B cell (primary cell): ENCODE measurements around the gene ADGRB2. TPM values are rescaled to one million over a fixed set of nuclear protein-coding genes. Genes with fewer than 3 reads are reported as not detected.

Experiments
- ATAC-seq: fragments of 200-7000 bp; cut with Tn5 transposase; one replicate; pipeline ENCODE4 v1.10.0; 2021; ENCODE audit warnings: low read depth, mild to moderate bottlenecking, moderate number of reproducible peaks, moderate library complexity
- CTCF ChIA-PET: fragments of 350-600 bp; sonication (Branson Sonifier 250); formaldehyde crosslinking; loops from one replicate; lab custom pipeline; 2021; ENCODE audit warnings: antibody characterized with exemption, inconsistent platforms; lab: Charles Lee
- POLR2A ChIA-PET: fragments of 350-600 bp; sonication (Branson Sonifier 250); formaldehyde crosslinking; loops from one replicate; lab custom pipeline; 2021; ENCODE audit warnings: antibody characterized with exemption; lab: Charles Lee
- DNase-seq: peaks from one replicate; pipeline ENCODE4 v3.0.0; 2013
- H2AFZ ChIP-seq: 2 replicates; pipeline ENCODE4 v1.6.1; 2012; ENCODE audit warnings: mild to moderate bottlenecking, low read depth, low read length; ENCODE audit not compliant: insufficient read depth, poor library complexity, severe bottlenecking
- H3K27ac ChIP-seq, 2 donors: 1 replicate in 1 of 2; 2 replicates in 1 of 2; pipeline ENCODE4 v1.5.1; 2012 to 2013; ENCODE audit warnings: low read length in 2 of 2, mild to moderate bottlenecking in 2 of 2, moderate library complexity in 1 of 2
- H3K27me3 ChIP-seq, 4 experiments: fragments of 200-600 bp in 1 of 4; sonication (generic) in 1 of 4; replicated peaks in 1 of 4; 1 replicate in 2 of 4; 2 replicates in 2 of 4; pipeline versions ENCODE4 v1.6.1 to v1.7.0; 2013 to 2016; ENCODE audit warnings: low read length in 3 of 4, mild to moderate bottlenecking in 2 of 4, mixed read lengths in 1 of 4, moderate library complexity in 1 of 4; ENCODE audit not compliant: insufficient read depth in 4 of 4, control insufficient read depth in 3 of 4; ENCODE audit errors: control extremely low read depth in 1 of 4
- H3K36me3 ChIP-seq, 2 experiments: replicated peaks in 1 of 2; 1 replicate in 1 of 2; 2 replicates in 1 of 2; pipeline versions ENCODE4 v1.6.1 to v1.7.1; 2013; ENCODE audit warnings: low read length in 1 of 2; ENCODE audit not compliant: insufficient read depth in 2 of 2, control insufficient read depth in 1 of 2; ENCODE audit errors: control extremely low read depth in 1 of 2, extremely low read depth in 1 of 2
- H3K4me1 ChIP-seq, 2 donors: fragments of 200-600 bp in 1 of 2; sonication (generic) in 1 of 2; 1 replicate in 1 of 2; 2 replicates in 1 of 2; pipeline versions ENCODE4 v1.5.1 to v1.6.1; 2013 to 2017; ENCODE audit warnings: low read length in 2 of 2; ENCODE audit not compliant: control insufficient read depth in 2 of 2, insufficient read depth in 2 of 2
- H3K4me2 ChIP-seq: replicated peaks from 2 replicates; pipeline ENCODE3; 2012; ENCODE audit warnings: mild to moderate bottlenecking, low read depth, low read length; ENCODE audit not compliant: poor library complexity, severe bottlenecking
- H3K4me3 ChIP-seq, 5 experiments: fragments of 200-600 bp in 1 of 5; sonication (generic) in 1 of 5; 1 replicate in 3 of 5; 2 replicates in 2 of 5; pipeline versions ENCODE4 v1.5.1 to v1.7.0; 2011 to 2016; ENCODE audit warnings: low read length in 4 of 5, mild to moderate bottlenecking in 4 of 5, low read depth in 2 of 5, control low read depth in 1 of 5, moderate library complexity in 1 of 5; ENCODE audit not compliant: insufficient read depth in 1 of 5; ENCODE audit errors: control extremely low read depth in 1 of 5, extremely low read depth in 1 of 5
- H3K79me2 ChIP-seq: fragments of 200-600 bp; sonication (generic); one replicate; pipeline ENCODE4 v1.6.0; 2016; ENCODE audit warnings: low read length; ENCODE audit not compliant: control insufficient read depth, insufficient read depth
- H3K9ac ChIP-seq: fragments of 200-600 bp; sonication (generic); 2 replicates; pipeline ENCODE4 v1.6.1; 2017; ENCODE audit warnings: mild to moderate bottlenecking, low read length, moderate library complexity
- H3K9me3 ChIP-seq, 3 donors: one replicate each; pipeline versions ENCODE4 v1.6.1 to v1.7.1; 2013; ENCODE audit warnings: low read length in 2 of 3; ENCODE audit not compliant: control insufficient read depth in 2 of 3, insufficient read depth in 1 of 3; ENCODE audit errors: control extremely low read depth in 1 of 3
- H4K20me1 ChIP-seq: 2 replicates; pipeline ENCODE4 v1.6.0; 2012; ENCODE audit warnings: mild to moderate bottlenecking, low read length; ENCODE audit not compliant: insufficient read depth, control insufficient read depth, poor library complexity, severe bottlenecking
- H3K27ac Mint-ChIP-seq: one replicate; pipeline ENCODE4 v1.8.0; 2021; ENCODE audit warnings: mixed read lengths
- H3K27me3 Mint-ChIP-seq: one replicate; pipeline ENCODE4 v1.8.0; 2021; ENCODE audit warnings: mixed read lengths
- H3K4me1 Mint-ChIP-seq: one replicate; pipeline ENCODE4 v1.8.0; 2021; ENCODE audit warnings: mixed read lengths
- H3K4me3 Mint-ChIP-seq: one replicate; pipeline ENCODE4 v1.8.0; 2021; ENCODE audit warnings: mixed read lengths
- H3K9me3 Mint-ChIP-seq: one replicate; pipeline ENCODE4 v1.8.0; 2022; ENCODE audit warnings: mixed read lengths; ENCODE audit not compliant: insufficient read depth
- CTCF ChIP-seq: fragments of 200-600 bp; IDR thresholded peaks from one replicate; pipeline ENCODE4 v1.8.0; 2022; ENCODE audit warnings: antibody characterized with exemption, mild to moderate bottlenecking
- EZH2 ChIP-seq: IDR thresholded peaks from 2 replicates; pipeline ENCODE4 v1.6.1; 2012; ENCODE audit warnings: borderline replicate concordance, low read depth, mild to moderate bottlenecking, moderate library complexity, low read length; ENCODE audit not compliant: insufficient read depth, poor library complexity, severe bottlenecking
- WGBS: methylation state at CpG from one replicate; pipeline ENCODE4 v1.1.5; 2013; ENCODE audit warnings: missing lambda C conversion rate; ENCODE audit not compliant: insufficient coverage; 5-methylcytosine and 5-hydroxymethylcytosine counted together
- intact Hi-C: fragments of 100-400 bp; cut with micrococcal nuclease; formaldehyde crosslinking; loops from one replicate; pipeline ENCODE4 v1.10.0; 2022
- polyA plus RNA-seq: library from polyadenylated mRNA; depleted of rRNA; stranded (reverse); fragments of >200 nt; gene quantifications from 2 replicates; pipeline ENCODE4 v1.2.3, GENCODE V29; 2012
- total RNA-seq, 2 donors: library from RNA; stranded (reverse); fragments of 120-200 nt in 1 of 2; gene quantifications; 1 replicate in 1 of 2; 2 replicates in 1 of 2; pipeline versions ENCODE4 v1.2.3 to v1.2.4, GENCODE V29; 2013 to 2022

ADGRB2 gene
- total and polyA plus RNA-seq, 2 donors (not counting 1 experiment from before 2014, with no cell fraction given), result 1.9 to 2.7 TPM

DNA sequence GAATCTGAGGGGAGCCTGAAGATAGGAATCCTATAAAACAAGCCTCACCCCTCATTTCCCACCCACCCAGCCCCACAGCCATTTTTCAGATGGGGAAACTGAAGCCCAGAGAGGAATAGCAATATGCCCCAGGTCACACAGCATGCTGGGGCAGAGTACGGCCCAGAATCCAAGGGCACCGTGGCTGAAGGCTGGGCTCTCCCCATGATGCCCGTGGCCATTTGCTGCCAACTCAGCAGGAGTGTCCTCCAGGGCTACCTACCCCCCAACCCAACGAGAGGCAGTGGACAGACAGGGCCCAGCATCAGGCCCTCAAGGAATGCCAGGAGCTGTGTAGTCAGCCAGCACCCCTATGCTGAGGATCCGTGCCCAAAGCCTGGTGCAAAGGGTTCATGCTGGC lies 68.8 kb downstream of the ADGRB2 start:
- H3K4me3 ChIP-seq, result no peak overlapping the region
- Mint-ChIP-seq H3K27me3 (no peaks in the 10 kb centered on the region), H3K9me3 (no peaks in the 10 kb centered on the region), H3K4me1 (peaks cover 9% of the 10 kb centered on the region), H3K4me3 (no peak overlapping the region), H3K27ac (no peak overlapping the region)
- H4K20me1 ChIP-seq, result no peaks in the 10 kb centered on the region
- no peaks in the 10 kb centered on the region for H3K36me3 ChIP-seq
- TF ChIP-seq CTCF (no peak), EZH2 (no peak)
- DNase-seq, result no peak
- H3K4me1 ChIP-seq, result peaks cover 6 to 10% of the 10 kb centered on the region in 2 donors
- intact Hi-C loops, result no loop called here
- H3K79me2 ChIP-seq, result no peaks in the 10 kb centered on the region
- ChIA-PET CTCF (no interaction called here), POLR2A (no interaction called here)
- no peak for ATAC-seq
- no peak overlapping the region for H3K4me2 ChIP-seq
- peaks cover 0 to 2% (median 0%) of the 10 kb centered on the region in 4 experiments for H3K27me3 ChIP-seq
- no peak overlapping the region for H3K9ac ChIP-seq
- no peaks in the 10 kb centered on the region for H3K9me3 ChIP-seq
- WGBS, result 85% methylated on average over 5 of the region's 5 CpGs
- H3K27ac ChIP-seq, result no peak overlapping the region
- H2AFZ ChIP-seq, result no peak overlapping the region

DNA sequence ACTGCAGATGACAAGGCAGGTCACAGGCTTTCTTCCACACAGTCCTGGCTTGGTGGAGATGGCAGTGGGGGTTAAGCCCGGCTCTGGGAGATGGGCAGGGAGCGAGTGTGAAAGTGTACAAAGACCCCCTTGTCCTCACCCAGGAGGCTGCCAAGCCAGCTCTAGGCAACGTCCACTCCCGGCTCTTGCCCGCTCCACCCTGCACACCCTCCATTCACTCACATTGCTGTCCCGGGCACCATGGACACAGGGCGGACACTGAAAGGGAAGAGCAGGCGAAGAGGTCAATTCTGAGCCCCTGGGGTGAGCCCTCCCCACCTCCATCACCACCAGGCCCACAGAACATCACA lies 69.2 kb downstream of the ADGRB2 start:
- H3K27me3 Mint-ChIP-seq, result no peaks in the 10 kb centered on the region
- Histone ChIP-seq H3K4me1 (peaks cover 6 to 10% of the 10 kb centered on the region in 2 donors), H3K36me3 (no peaks in the 10 kb centered on the region), H3K27ac (no peak overlapping the region), H3K79me2 (no peaks in the 10 kb centered on the region), H3K27me3 (peaks cover 0 to 2% (median 0%) of the 10 kb centered on the region in 4 experiments), H3K4me3 (no peak overlapping the region), H2AFZ (no peak overlapping the region), H3K9ac (no peak overlapping the region), H3K9me3 (no peaks in the 10 kb centered on the region), H3K4me2 (no peak overlapping the region), H4K20me1 (no peaks in the 10 kb centered on the region)
- H3K4me3 Mint-ChIP-seq, result no peak overlapping the region
- TF ChIP-seq CTCF (no peak), EZH2 (no peak)
- CTCF ChIA-PET, result no interaction called here
- peaks cover 9% of the 10 kb centered on the region for H3K4me1 Mint-ChIP-seq
- no peak for DNase-seq
- 88% methylated on average over 6 of the region's 8 CpGs for WGBS
- H3K9me3 Mint-ChIP-seq, result no peaks in the 10 kb centered on the region
- no peak for ATAC-seq
- POLR2A ChIA-PET, result no interaction called here
- intact Hi-C loops, result no loop called here
- H3K27ac Mint-ChIP-seq, result no peak overlapping the region
